ENCODE measurements around the gene ZNF70.
A peak's percentile ranks its signal among the peaks of the same experiment; 100 is the strongest.

ZNF70 gene

GRCh38 chr22:23713696-23714595 is 37.0 kb downstream of the ZNF70 start:
- Histone ChIP-seq H3K4me1 (ENCODE audit: insufficient read depth, low read length, severe bottlenecking) (peaks cover 35% of the 10 kb centered on the region), H3K4me2 (ENCODE audit: low read length) (no peak overlapping the region; the same call in 1 of the 2 replicates), H3K9me3 (ENCODE audit: low read length) (no peaks in the 10 kb centered on the region), H4K20me1 (ENCODE audit: insufficient read depth, low read length) (no peaks in the 10 kb centered on the region), H3K79me2 (ENCODE audit: insufficient read depth, low read length) (no peaks in the 10 kb centered on the region), H2AFZ (ENCODE audit: low read length) (no peak overlapping the region), H3K27me3 (ENCODE audit: insufficient read depth, low read length) (no peaks in the 10 kb centered on the region), H3K9me2 (ENCODE audit: low read depth, low read length) (no peaks in the 10 kb centered on the region), H3K27ac (ENCODE audit: low read depth, low read length, poor library complexity, severe bottlenecking) (peak overlapping the region; percentile 62), H3K4me3 (ENCODE audit: low read depth, low read length, poor library complexity, severe bottlenecking) (no peak overlapping the region), H3F3A (ENCODE audit: insufficient read depth, low read length) (no peaks in the 10 kb centered on the region), H3K9ac (ENCODE audit: low read length) (no peak overlapping the region), H3K36me3 (ENCODE audit: insufficient read depth, low read length) (peaks cover 47% of the 10 kb centered on the region)
- TF ChIP-seq CTCF (IDR thresholded peaks at IDR 0.05; ENCODE audit: low read length) (no peak), EZH2 (IDR thresholded peaks at IDR 0.05; ENCODE audit: borderline replicate concordance, low read length) (no peak)

DNA sequence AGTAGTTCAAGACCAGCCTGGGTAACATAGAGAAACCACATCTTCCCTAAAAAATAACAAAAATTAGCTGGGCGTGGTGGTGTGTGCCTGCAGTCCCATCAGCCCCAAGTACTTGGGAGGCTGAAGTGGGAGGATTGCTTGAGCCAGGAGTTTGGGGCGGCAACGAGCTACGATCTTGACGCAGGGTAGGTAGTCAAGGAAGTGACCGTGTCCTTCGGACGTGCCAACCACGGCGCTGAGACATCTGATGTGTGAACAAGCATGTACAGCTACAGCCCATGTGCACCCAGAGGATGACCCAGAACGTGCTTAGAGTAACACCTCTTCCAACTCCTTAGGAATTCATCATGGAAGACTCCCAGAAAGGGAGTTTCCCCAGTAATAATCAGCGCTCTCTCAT is 38.7 kb downstream of the ZNF70 start:
- H2AFZ ChIP-seq (ENCODE audit: low read length): no peak overlapping the region
- no peak overlapping the region for H3K4me2 ChIP-seq (ENCODE audit: low read length)
- H3K4me3 ChIP-seq (ENCODE audit: low read depth, low read length, poor library complexity, severe bottlenecking): no peak overlapping the region
- no peaks in the 10 kb centered on the region for H4K20me1 ChIP-seq (ENCODE audit: insufficient read depth, low read length)
- TF ChIP-seq CTCF (IDR thresholded peaks at IDR 0.05; ENCODE audit: low read length) (no peak), EZH2 (IDR thresholded peaks at IDR 0.05; ENCODE audit: borderline replicate concordance, low read length) (no peak)
- H3K9me3 ChIP-seq (ENCODE audit: low read length): no peaks in the 10 kb centered on the region
- peaks cover 64% of the 10 kb centered on the region for H3K36me3 ChIP-seq (ENCODE audit: insufficient read depth, low read length)
- no peaks in the 10 kb centered on the region for H3K27me3 ChIP-seq (ENCODE audit: insufficient read depth, low read length)
- no peaks in the 10 kb centered on the region for H3F3A ChIP-seq (ENCODE audit: insufficient read depth, low read length)
- no peaks in the 10 kb centered on the region for H3K9me2 ChIP-seq (ENCODE audit: low read depth, low read length)
- no peaks in the 10 kb centered on the region for H3K79me2 ChIP-seq (ENCODE audit: insufficient read depth, low read length)
- peaks cover 31% of the 10 kb centered on the region for H3K4me1 ChIP-seq (ENCODE audit: insufficient read depth, low read length, severe bottlenecking)
- H3K27ac ChIP-seq (ENCODE audit: low read depth, low read length, poor library complexity, severe bottlenecking): no peak overlapping the region
- no peak overlapping the region for H3K9ac ChIP-seq (ENCODE audit: low read length)

DNA sequence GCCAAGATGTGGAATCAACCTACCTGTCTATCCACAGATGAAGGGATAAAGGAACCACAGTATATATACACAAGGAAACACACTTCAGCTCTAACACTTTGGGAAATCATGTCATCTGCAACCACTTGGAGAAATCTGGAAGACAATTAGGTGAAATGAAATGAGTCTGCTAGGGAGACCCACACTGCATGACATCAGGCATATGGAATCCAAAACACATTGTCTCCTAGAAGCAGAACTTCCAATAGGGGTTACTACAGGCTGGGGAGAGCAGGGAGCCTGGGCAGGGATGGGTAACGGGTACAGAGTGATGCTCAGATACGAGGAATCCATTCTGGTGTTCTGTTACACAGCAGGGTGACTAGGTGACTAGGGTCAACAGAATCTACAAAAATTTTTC is 41.8 kb downstream of the ZNF70 start:
- Histone ChIP-seq H3K4me2 (ENCODE audit: low read length) (no peak overlapping the region), H2AFZ (ENCODE audit: low read length) (no peak overlapping the region), H3K79me2 (ENCODE audit: insufficient read depth, low read length) (no peaks in the 10 kb centered on the region), H3K27me3 (ENCODE audit: insufficient read depth, low read length) (no peaks in the 10 kb centered on the region), H3K4me3 (ENCODE audit: low read depth, low read length, poor library complexity, severe bottlenecking) (no peak overlapping the region), H4K20me1 (ENCODE audit: insufficient read depth, low read length) (no peaks in the 10 kb centered on the region), H3K4me1 (ENCODE audit: insufficient read depth, low read length, severe bottlenecking) (peaks cover 9% of the 10 kb centered on the region), H3K27ac (ENCODE audit: low read depth, low read length, poor library complexity, severe bottlenecking) (no peak overlapping the region), H3F3A (ENCODE audit: insufficient read depth, low read length) (no peaks in the 10 kb centered on the region), H3K9me3 (ENCODE audit: low read length) (no peaks in the 10 kb centered on the region), H3K9me2 (ENCODE audit: low read depth, low read length) (no peaks in the 10 kb centered on the region), H3K9ac (ENCODE audit: low read length) (no peak overlapping the region), H3K36me3 (ENCODE audit: insufficient read depth, low read length) (peaks cover 90% of the 10 kb centered on the region)
- TF ChIP-seq CTCF (IDR thresholded peaks at IDR 0.05; ENCODE audit: low read length): no peak
- TF ChIP-seq EZH2 (IDR thresholded peaks at IDR 0.05; ENCODE audit: borderline replicate concordance, low read length): no peak
